Neutrophil (primary cell): ENCODE measurements around the gene HTRA1.

Source experiments
- H3K27ac ChIP-seq: fragments of 200-600 bp; sonication (generic); 2 replicates; pipeline ENCODE4 v1.5.1; 2016; ENCODE audit warnings: mild to moderate bottlenecking, moderate library complexity
- H3K27me3 ChIP-seq: fragments of 200-600 bp; sonication (generic); 2 replicates; pipeline ENCODE4 v1.6.0; 2016; ENCODE audit warnings: mild to moderate bottlenecking
- H3K36me3 ChIP-seq: fragments of 200-600 bp; sonication (generic); 2 replicates; pipeline ENCODE4 v1.5.1; 2017
- H3K4me1 ChIP-seq, 2 experiments: fragments of 200-600 bp in 1 of 2; sonication (generic) in 1 of 2; 1 replicate in 1 of 2; 2 replicates in 1 of 2; pipeline versions ENCODE4 v1.5.1 to v1.6.1; 2013 to 2016; ENCODE audit warnings: low read depth in 1 of 2, low read length in 1 of 2, mild to moderate bottlenecking in 1 of 2, moderate library complexity in 1 of 2; ENCODE audit not compliant: control insufficient read depth in 1 of 2, insufficient read depth in 1 of 2
- H3K4me3 ChIP-seq, 2 experiments: fragments of 200-600 bp in 1 of 2; sonication (generic) in 1 of 2; 1 replicate in 1 of 2; 2 replicates in 1 of 2; pipeline ENCODE4 v1.5.1; 2013 to 2016; ENCODE audit warnings: low read depth in 1 of 2, low read length in 1 of 2, mild to moderate bottlenecking in 1 of 2, moderate library complexity in 1 of 2
- H3K9me3 ChIP-seq: fragments of 200-600 bp; sonication (generic); 2 replicates; pipeline ENCODE4 v1.5.1; 2016
- CTCF ChIP-seq: fragments of 200-600 bp; sonication (generic); IDR thresholded peaks from 2 replicates; pipeline ENCODE4 v1.5.1; 2016; ENCODE audit warnings: antibody characterized with exemption

The HTRA1 gene

DNA sequence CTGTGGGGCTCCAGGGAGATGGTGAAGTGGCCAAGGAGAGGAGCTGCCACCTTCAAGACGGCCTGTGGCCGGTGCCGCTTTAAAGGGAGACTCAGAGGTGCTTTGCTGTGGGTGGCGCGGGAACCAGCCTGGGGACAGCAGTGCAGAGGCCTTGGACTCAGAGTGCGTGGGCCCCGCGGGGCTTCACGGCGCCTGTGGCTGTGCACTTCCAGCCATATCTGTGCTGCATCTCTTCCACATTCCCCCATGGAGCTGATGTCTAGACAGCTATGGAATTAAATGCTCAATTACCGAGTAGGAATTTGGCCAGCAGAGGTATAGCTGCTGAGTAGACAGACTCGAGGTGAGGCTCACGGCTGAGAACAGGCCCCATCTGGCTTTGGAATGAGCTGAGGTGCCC is 41.7 kb downstream of the HTRA1 start:
- H3K4me1 ChIP-seq, result no peaks in the 10 kb centered on the region
- no peaks in the 10 kb centered on the region for H3K27me3 ChIP-seq
- H3K4me3 ChIP-seq, result no peak overlapping the region
- H3K27ac ChIP-seq, result no peak overlapping the region
- H3K36me3 ChIP-seq, result no peaks in the 10 kb centered on the region
- no peak for TF ChIP-seq CTCF
- no peaks in the 10 kb centered on the region for H3K9me3 ChIP-seq

DNA sequence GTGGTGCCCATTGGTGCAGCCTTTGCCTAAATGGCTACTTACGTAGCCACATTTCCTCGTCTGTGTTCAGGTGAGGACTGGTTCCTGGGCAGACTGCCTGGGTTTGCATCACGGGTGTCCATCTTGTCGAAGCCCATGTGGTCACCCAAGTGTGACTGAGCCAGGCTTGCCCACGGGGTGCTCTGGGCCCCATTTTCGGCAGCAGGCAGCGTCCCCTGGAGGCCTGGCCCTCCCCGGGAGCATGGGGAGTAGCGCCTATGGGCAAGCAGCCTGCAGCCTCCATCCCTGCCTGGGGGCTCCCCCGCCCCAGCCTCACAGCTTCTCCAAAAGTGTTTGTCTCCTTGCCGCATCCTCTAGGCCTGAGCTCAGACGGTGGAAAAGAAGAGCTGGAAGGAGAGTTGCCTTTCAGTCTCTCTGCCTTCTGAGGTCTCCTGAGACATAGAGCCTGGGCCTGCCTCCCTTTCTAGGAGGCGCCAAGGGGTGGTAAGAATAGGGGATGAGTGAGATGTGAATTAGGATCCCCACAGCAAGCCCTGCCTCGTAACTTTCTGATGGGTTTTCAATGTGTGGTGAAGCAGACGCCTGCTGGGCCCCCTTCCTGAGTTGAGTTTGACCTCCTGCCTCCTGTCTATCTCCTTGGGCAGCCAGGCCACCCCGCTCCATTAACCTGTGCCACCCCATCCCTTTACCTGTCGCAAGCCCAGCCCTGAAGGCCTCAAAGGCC is 42.7 kb downstream of the HTRA1 start:
- Histone ChIP-seq H3K9me3 (no peaks in the 10 kb centered on the region), H3K36me3 (no peaks in the 10 kb centered on the region), H3K27me3 (no peaks in the 10 kb centered on the region), H3K27ac (no peak overlapping the region), H3K4me1 (no peaks in the 10 kb centered on the region), H3K4me3 (no peak overlapping the region)
- no peak for TF ChIP-seq CTCF

DNA sequence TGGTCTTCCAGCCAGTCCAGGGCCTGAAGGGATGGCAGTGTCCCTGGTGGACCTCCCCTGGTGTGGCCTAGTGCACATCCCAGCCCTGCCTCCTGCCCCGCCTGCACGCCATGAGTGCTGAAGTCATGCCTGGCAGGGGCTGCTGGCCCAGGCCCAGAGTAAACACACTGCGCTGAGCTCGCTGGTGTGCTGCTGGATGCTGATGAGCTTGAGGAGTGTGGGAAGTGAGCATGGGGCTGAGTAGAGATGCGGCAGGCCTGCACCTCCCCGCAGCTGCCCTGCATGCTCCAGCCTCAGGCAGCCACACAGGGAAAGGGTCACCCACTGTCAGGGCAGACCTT is 43.2 kb downstream of the HTRA1 start:
- no peaks in the 10 kb centered on the region for H3K9me3 ChIP-seq
- H3K27me3 ChIP-seq, result no peaks in the 10 kb centered on the region
- H3K4me1 ChIP-seq, result no peaks in the 10 kb centered on the region
- no peak overlapping the region for H3K27ac ChIP-seq
- no peaks in the 10 kb centered on the region for H3K36me3 ChIP-seq
- TF ChIP-seq CTCF, result no peak
- no peak overlapping the region for H3K4me3 ChIP-seq

- no peaks in the 10 kb centered on the region for H3K36me3 ChIP-seq
- no peak for TF ChIP-seq CTCF
- H3K9me3 ChIP-seq, result no peaks in the 10 kb centered on the region
- no peaks in the 10 kb centered on the region for H3K27me3 ChIP-seq
- H3K4me1 ChIP-seq, result no peaks in the 10 kb centered on the region
- no peak overlapping the region for H3K27ac ChIP-seq
- H3K4me3 ChIP-seq, result no peak overlapping the region
These were observed 43.7 kb downstream of the HTRA1 start for GRCh38 chr10:122505011-122505410.

GRCh38 chr10:122505885-122506645 is 44.7 kb downstream of the HTRA1 start:
- no peak overlapping the region for H3K27ac ChIP-seq
- no peak overlapping the region for H3K4me3 ChIP-seq
- H3K27me3 ChIP-seq, result no peaks in the 10 kb centered on the region
- H3K4me1 ChIP-seq, result no peaks in the 10 kb centered on the region
- no peaks in the 10 kb centered on the region for H3K36me3 ChIP-seq
- TF ChIP-seq CTCF, result no peak
- no peaks in the 10 kb centered on the region for H3K9me3 ChIP-seq
